HepG2 (cell line): ENCODE results near the gene FBF1. TPM values are rescaled to one million over a fixed set of nuclear protein-coding genes. Genes with fewer than 3 reads are reported as not detected.

Experiments used
- ATF7-NPFF ChIP-seq: sonication (generic); formaldehyde crosslinking; IDR thresholded peaks from 2 replicates; pipeline ENCODE4 v1.8.1; 2023; ENCODE audit warnings: mild to moderate bottlenecking, low read depth, missing genetic modification reagents, moderate library complexity
- CHD2 ChIP-seq: IDR thresholded peaks from 2 replicates; pipeline ENCODE4 v1.6.1; 2011; ENCODE audit warnings: low read depth, low read length, improper control_type of control experiment
- DMAP1 ChIP-seq: IDR thresholded peaks from 2 replicates; pipeline ENCODE4 v1.6.1; 2016
- DR1 ChIP-seq: sonication (generic); formaldehyde crosslinking; IDR thresholded peaks from 2 replicates; pipeline ENCODE4 v1.8.0; 2021; ENCODE audit warnings: mild to moderate bottlenecking, missing genetic modification reagents, inconsistent platforms
- FOXP4 ChIP-seq: sonication (generic); formaldehyde crosslinking; IDR thresholded peaks from 2 replicates; pipeline ENCODE4 v1.4.0; 2020; ENCODE audit warnings: missing genetic modification reagents
- HOXA5 ChIP-seq: sonication (generic); formaldehyde crosslinking; IDR thresholded peaks from 2 replicates; pipeline ENCODE4 v1.4.0; 2020; ENCODE audit warnings: missing genetic modification reagents
- MTF1 ChIP-seq: sonication (generic); formaldehyde crosslinking; IDR thresholded peaks from 2 replicates; pipeline ENCODE4 v1.5.0; 2020; ENCODE audit warnings: missing genetic modification reagents
- NFYC ChIP-seq: IDR thresholded peaks from 2 replicates; pipeline ENCODE4 v1.6.1; 2016; ENCODE audit warnings: missing genetic modification reagents, missing compliant biosample characterization
- RFXAP ChIP-seq: sonication (generic); formaldehyde crosslinking; IDR thresholded peaks from 2 replicates; pipeline ENCODE4 v1.4.0; 2020; ENCODE audit warnings: missing genetic modification reagents, borderline replicate concordance
- TBX2 ChIP-seq: sonication (generic); formaldehyde crosslinking; IDR thresholded peaks from 2 replicates; pipeline ENCODE4 v1.5.0; 2020; ENCODE audit warnings: missing genetic modification reagents, mild to moderate bottlenecking, borderline replicate concordance
- THAP11 ChIP-seq: IDR thresholded peaks from 2 replicates; pipeline ENCODE4 v1.6.1; 2016; ENCODE audit warnings: missing biosample characterization, missing genetic modification reagents
- ZNF10 ChIP-seq: sonication (generic); formaldehyde crosslinking; IDR thresholded peaks from 2 replicates; pipeline ENCODE4 v1.4.0; 2020; ENCODE audit warnings: mild to moderate bottlenecking, low read depth, missing genetic modification reagents, borderline replicate concordance
- ZNF318 ChIP-seq: sonication (generic); formaldehyde crosslinking; IDR thresholded peaks from 2 replicates; pipeline ENCODE4 v1.4.0; 2020; ENCODE audit warnings: mild to moderate bottlenecking, missing genetic modification reagents
- ZNF33A ChIP-seq: sonication (generic); formaldehyde crosslinking; IDR thresholded peaks from 2 replicates; pipeline ENCODE4 v1.5.1; 2020; ENCODE audit warnings: missing genetic modification reagents, mild to moderate bottlenecking, moderate library complexity, borderline replicate concordance
- ZNF441 ChIP-seq: sonication (generic); formaldehyde crosslinking; IDR thresholded peaks from 2 replicates; pipeline ENCODE4 v1.7.0; 2021; ENCODE audit warnings: missing genetic modification reagents, borderline replicate concordance
- polyA plus RNA-seq, 8 experiments: library from polyadenylated mRNA; depleted of rRNA in 3 of 8; stranded (reverse) in 7 of 8; unstranded in 1 of 8; fragments of >200 nt; fragmentation: Illumina TruSeq in 4 of 8; extraction: Trizol in 4 of 8; gene quantifications; 2 replicates each; pipeline versions ENCODE4 v1.2.1 to v1.2.3, GENCODE V29; 2011 to 2016; ENCODE audit warnings: low read depth in 4 of 8, missing spikeins in 1 of 8, mixed read lengths in 1 of 8; ENCODE audit not compliant: insufficient read depth in 1 of 8
- total RNA-seq, 5 experiments: library from RNA; depleted of rRNA; stranded (reverse); fragments of >200 nt; fragmentation: Illumina TruSeq; extraction: Trizol; gene quantifications; 2 replicates each; pipeline ENCODE4 v1.2.3, GENCODE V29; 2016; ENCODE audit warnings: low read depth in 1 of 5

The FBF1 gene
- total and polyA plus RNA-seq, 2 of the 13 experiments (the other 11 are each of a cell fraction or from before 2014, with no cell fraction given), result 2.4 to 8.1 TPM

- TF ChIP-seq ZNF441 (CRISPR knock-in tag) (peak; percentile 51; the same call in 1 of the 2 replicates), ATF7-NPFF (CRISPR knock-in tag) (peak; percentile 96), NFYC (CRISPR knock-in tag) (peak; percentile 65), MTF1 (CRISPR knock-in tag) (peak; percentile 71), HOXA5 (CRISPR knock-in tag) (peak; percentile 83), CHD2 (peak; percentile 64; the same call in 1 of the 2 replicates), DMAP1 (peak; percentile 56; the same call in 1 of the 2 replicates), RFXAP (CRISPR knock-in tag) (peak; percentile 94), FOXP4 (CRISPR knock-in tag) (peak; percentile 73), TBX2 (CRISPR knock-in tag) (peak; percentile 91), ZNF318 (CRISPR knock-in tag) (peak; percentile 74; the same call in 1 of the 2 replicates), ZNF10 (no peak), ZNF33A (no peak), DR1 (CRISPR knock-in tag) (peak; percentile 89), THAP11 (CRISPR knock-in tag) (peak; percentile 99)
Measured at GRCh38 chr17:75940727-75941441, at the start of gene FBF1 (continued).
